ENCODE measurements around the gene CMKLR1.

GRCh38 chr12:108308395-108309085, 30.6 kb downstream of the CMKLR1 start:
- TF ChIP-seq CTCF (IDR thresholded peaks at IDR 0.05), result no peak
- TF ChIP-seq ZFX (IDR thresholded peaks at IDR 0.05; ENCODE audit: borderline replicate concordance), result no peak
